RPMI8226 (cell line): ENCODE results near the gene IRF3.

Source experiments
- DNase-seq: peaks from one replicate; pipeline ENCODE4 v3.0.0-alpha.2; 2015

The IRF3 gene, protein sequence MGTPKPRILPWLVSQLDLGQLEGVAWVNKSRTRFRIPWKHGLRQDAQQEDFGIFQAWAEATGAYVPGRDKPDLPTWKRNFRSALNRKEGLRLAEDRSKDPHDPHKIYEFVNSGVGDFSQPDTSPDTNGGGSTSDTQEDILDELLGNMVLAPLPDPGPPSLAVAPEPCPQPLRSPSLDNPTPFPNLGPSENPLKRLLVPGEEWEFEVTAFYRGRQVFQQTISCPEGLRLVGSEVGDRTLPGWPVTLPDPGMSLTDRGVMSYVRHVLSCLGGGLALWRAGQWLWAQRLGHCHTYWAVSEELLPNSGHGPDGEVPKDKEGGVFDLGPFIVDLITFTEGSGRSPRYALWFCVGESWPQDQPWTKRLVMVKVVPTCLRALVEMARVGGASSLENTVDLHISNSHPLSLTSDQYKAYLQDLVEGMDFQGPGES

DNA sequence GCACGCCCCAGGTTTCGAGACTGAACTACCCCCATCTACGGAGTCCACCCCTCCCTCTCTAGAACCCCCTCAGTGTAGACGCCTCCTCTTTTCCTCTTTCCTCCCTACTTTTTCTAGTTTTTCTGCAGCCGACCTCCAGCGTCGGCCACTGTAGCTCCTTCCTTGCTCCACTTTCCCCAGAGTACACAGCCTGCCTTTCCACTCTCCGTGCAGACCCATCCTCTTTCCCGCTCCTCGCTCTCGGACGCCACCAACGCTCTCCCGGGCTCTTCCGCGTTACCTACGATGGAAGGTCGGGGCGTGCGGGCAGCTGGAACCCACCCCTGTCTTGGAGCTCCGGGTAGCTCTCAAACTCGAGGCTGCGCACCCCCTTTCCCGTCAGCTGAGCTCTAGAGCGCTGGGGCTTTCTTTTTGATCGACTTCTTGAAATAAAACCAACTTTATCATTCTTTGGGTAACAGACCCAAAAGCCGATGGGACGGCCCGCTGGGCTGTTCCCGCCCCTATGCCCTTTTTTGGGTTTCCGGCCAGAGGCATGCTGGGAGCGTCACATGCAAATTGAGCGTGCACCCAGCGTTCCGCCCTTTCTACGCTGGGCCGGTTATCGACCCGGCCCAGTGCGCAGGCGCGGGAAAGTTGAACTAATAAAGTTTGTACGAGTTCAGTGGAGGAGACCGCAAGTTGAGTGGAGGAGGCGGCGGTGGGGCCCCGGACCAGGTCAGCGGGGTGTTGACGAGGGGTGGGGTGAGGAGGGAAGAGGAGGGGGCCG, at the start of gene IRF3, which contains the start of gene BCL2L12:
Gene IRF3, minus strand, starts transcription at position 507 of the 769 bp plus-strand sequence. CDS start 1,019 bp downstream, outside the sequence.
Gene BCL2L12, plus strand, starts transcription at position 583 of the 769 bp plus-strand sequence. CDS start 760 bp downstream, outside the sequence.
- peak; percentile 99 for DNase-seq

GRCh38 chr19:49713236-49713845, 47.7 kb upstream of the IRF3 start:
- DNase-seq: no peak

- DNase-seq: no peak
Observed at GRCh38 chr19:49712397-49712859, 46.8 kb upstream of the IRF3 start.

DNA sequence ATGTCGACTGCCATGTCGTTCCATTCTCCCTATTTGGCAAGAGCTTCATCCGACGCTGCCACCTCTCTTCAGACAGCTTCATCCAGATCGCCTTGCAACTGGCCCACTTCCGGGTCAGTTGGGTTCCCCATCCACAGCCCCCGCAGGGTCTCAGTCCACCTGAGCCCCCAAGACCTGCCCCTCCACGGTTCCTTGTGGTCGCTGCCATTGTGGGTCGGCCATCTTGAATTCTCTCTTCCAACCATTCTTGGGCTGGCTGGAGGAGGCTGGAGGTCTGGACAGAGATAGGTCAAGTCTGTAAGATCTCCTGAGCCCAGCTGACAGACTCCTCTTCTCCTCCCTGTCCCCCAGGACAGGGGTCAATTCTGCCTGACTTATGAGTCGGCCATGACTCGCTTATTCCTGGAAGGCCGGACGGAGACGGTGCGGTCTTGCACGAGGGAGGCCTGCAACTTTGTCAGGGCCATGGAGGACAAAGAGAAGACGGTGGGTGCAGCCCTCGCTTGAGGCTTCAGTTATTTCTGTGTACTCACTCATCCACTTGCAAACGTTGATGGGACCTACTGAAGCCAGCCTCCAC, 44.8 kb upstream of the IRF3 start:
- DNase-seq: no peak

- no peak for DNase-seq
Observed at GRCh38 chr19:49705919-49706318, 40.3 kb upstream of the IRF3 start.

DNA sequence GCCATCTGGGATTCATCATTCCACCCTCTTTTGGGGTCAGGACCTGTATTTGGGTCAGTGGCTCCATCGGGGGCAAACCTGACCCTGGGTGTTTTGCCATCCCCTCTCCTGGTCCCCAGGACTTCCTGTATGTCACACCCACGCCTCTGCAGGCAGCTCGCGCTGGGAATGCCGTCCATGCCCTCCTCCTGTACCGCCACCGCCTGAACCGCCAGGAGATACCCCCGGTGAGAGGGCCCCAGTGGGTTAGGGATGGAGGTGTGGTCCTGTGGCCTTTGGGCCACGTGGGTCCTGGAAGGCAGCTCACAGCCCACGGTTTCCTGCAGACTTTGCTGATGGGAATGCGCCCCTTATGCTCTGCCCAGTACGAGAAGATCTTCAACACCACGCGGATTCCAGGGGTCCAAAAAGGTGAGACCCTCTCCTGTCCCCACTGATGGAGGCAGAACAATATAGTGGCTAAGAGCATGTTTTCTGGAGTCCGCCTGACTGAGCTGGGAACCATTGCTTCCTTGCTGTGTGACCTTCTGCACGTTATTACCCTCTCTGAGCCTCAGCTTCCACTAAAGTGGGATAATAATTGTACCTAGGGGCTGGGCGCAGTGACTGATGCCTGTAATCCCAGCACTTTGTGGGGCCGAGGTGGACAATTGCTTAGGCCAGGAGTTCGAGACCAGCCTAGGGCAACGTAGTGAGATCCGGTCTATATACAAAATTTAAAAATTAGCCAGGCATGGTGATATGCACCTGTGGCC, 39.4 kb upstream of the IRF3 start:
- DNase-seq: no peak

DNA sequence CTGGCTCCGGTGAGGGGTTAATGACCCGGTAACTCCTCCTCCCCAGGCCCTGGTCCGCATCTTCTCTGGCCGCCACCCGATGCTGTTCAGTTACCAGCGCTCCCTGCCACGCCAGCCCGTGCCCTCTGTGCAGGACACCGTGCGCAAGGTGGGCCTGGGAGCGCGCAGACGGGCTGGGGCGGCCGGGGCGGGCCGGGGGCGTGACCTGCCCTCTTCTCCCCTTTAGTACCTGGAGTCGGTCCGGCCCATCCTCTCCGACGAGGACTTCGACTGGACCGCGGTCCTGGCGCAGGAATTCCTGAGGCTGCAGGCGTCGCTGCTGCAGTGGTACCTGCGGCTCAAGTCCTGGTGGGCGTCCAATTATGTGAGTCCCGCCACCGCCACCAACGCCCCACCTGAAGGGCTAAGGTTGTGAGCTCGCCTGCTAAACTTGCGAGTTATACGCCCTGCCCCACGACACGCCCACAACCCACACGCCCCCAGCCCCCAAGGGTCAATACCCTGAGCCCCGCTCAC, 35.7 kb upstream of the IRF3 start:
- no peak for DNase-seq

GRCh38 chr19:49700563-49700962, 34.9 kb upstream of the IRF3 start:
- no peak for DNase-seq

GRCh38 chr19:49699364-49699763, 33.7 kb upstream of the IRF3 start:
- DNase-seq: no peak

- no peak for DNase-seq
Observed at GRCh38 chr19:49696865-49697264, 31.2 kb upstream of the IRF3 start.

DNA sequence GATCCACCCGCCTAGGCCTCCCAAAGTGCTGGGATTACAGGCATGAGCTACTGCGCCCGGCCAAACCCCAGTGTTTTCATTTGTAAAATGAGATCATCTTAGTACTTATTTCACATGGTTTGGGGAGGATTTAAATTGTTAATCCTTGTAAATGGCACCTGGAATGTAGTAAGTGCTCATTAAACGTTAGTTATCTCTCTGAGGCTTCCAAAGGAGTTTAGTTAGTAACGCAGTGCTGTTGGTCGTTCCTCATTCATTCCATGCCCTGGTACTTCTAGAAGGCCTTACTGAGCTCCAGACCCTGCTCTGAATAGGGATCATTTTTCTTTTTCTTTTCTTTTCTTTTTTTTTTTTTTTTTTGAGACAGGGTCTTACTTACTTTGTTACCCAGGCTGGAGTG, 30.5 kb upstream of the IRF3 start:
- no peak for DNase-seq

DNA sequence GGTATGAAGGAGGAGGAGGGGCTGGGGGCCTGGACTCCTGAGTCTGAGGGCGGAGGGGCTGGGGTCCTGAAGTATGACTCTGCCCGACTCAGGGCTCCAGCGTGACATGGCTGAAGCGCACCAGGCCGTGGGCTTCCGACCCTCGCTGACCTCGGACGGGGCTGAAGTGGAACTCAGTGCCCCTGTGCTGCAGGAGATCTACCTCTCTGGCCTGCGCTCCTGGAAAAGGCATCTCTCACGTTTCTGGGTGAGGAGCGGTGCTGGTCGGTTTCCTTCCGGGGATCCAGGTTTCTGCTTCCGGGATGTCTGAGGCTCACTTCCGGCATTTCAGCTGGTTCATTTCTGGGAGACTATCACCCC, 26.5 kb upstream of the IRF3 start:
- DNase-seq: no peak

DNA sequence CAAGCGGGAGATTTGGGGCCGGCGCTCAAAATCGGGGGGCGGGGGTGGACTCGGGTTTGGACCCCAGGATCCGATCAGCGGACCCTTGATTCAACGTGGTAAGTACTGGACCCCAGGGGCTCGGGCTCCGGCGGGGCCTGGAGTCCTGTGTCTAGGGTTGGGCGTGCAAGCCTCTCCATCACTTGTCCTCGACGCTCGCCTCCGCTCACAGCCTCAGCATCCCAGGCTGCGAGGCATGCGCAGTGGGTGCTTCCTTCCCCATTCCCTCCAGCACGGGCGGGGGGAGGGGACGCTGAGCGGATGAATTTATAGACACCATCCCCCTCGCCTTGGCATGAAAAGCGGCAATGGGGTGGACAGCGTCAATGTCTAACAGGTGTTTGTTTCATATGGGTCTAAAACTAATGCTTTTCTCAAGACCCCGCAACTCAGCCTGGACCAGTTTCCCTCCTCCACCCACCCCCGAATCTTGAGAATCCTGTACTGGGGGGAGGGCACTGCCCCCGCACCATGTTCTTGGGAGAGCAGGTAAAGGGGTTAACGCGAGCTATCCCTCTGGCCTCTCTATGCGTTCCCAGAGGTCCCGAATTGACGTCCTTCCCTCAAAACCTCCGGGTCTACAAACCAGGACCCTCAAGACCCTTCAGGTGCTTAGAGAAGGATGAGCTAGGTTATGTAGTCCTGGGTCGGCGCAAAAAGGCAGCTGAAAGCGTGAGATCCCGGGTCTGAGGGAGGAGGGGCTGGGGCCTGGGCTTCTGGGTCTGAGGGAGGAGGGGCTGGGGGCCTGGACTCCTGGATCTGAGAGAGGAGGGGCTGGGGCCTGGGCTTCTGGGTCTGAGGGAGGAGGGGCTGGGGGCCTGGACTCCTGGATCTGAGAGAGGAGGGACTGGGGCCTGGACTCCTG, 25.8 kb upstream of the IRF3 start:
- no peak for DNase-seq

DNA sequence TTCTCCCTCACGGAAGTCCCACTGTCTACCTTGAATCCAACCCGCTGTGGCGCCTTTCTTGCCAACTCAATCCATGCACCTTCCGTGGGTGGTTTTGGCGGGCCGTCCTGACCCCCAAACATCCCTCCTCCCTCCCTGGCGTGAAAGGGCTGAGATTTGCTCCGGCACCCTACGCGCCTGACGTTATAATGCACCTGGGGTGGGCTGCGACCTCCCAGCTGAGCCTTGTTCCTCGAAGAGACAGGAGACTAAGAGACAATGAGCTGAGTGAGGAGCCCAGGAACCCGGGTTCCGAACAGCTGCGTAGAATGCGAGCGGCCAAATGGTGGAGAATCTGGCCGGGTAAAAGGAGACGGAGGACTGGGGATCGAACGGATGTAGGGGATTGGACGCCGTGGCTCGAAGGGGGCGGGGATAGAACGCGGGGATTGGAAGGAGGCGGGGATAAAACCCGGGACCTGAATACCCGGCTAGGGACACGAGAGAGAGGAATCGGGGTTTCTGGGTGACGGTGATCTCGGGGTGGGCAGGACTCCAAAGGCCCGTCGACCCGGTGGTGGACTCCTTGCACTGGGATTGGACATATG, 25.1 kb upstream of the IRF3 start, which contains the start of gene CPT1C:
Gene CPT1C, plus strand, starts transcription at position 461 of the 587 bp plus-strand sequence. CDS start 1,137 bp downstream, outside the sequence.
- DNase-seq: no peak

DNA sequence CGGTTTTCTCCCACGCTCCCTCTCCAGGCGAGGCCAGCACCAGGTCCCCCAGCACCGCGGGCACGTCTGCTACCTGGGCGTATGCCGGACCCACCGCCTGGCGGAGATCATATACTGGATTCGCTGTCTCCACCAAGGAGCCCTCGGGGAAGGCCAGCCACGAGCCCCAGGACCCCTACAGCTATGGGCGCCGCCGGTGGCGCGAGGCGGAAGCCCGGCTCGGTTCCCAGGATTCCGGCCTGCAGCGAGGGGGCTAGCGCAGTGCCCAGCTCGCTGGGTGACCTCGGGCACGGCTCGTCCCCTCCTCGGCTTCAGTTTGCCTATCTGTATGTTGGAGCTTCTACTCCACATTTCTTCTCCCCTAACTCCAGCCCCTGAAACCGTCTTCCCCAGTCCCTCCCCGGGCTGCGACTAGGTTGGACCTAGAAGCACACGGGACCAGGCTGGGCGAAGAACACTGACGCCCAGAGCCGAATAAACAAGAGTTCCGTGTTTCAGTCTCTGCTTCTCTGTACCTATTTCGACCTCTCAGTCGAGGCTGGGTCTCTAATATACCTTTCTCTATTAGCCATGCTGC, 24.5 kb upstream of the IRF3 start:
- DNase-seq: no peak

GRCh38 chr19:49689133-49690078, 23.7 kb upstream of the IRF3 start, which contains the start of gene ADM5:
TSS of gene ADM5 (plus strand) at chr19:49689594. CDS start at chr19:49689838, 244 bp downstream.
- DNase-seq: no peak

DNA sequence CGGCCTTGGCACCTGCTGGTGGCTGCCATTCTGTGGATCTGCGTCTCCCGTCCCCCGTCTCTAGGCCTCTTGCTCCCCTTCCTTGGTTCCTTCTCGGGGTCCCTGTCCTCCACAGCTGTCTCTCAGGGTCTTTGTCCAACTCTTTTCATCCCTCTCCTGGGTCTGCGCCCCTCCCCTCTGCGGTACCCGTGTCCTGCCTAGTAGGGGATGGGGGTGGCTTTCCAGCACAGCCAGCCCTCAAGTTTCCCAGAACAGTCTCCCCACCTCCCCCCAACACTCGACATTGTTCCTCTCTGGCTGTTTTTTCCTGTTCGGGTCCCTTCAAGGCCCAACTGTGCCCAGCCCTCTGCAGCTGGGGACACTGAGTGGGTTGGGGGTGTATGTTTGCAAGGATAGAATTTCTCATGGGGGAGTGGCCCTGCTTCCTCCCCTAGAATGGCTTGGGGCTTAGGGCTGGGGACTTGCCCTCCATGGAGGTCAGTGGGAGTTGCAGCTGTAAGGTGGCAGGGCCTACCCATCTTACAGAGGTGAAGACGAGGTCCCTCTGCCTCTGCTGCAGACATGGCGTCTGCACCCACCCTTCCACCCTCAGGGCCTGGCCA, 23.0 kb upstream of the IRF3 start:
- no peak for DNase-seq
